Activated CD8-positive, alpha-beta T cell treated with anti-CD3 and anti-CD28 coated beads, Interleukin-2, amount 10 ng/mL, durations not matched to agents 7 days and 5 days (primary cell): ENCODE data around the gene LRWD1. TPM values are rescaled to one million over a fixed set of nuclear protein-coding genes. Genes with fewer than 3 reads are reported as not detected.

Source experiments
- ATAC-seq: fragments of 150-1000 bp; cut with Tn5 transposase; one replicate; pipeline ENCODE4 v1.10.0; 2021; ENCODE audit warnings: moderate library complexity
- CTCF ChIA-PET: fragments of 350-600 bp; sonication (Branson Sonifier 250); formaldehyde crosslinking; loops from one replicate; lab custom pipeline; 2021; ENCODE audit warnings: antibody characterized with exemption; lab: Charles Lee
- POLR2A ChIA-PET: fragments of 350-600 bp; sonication (Branson Sonifier 250); formaldehyde crosslinking; loops from one replicate; lab custom pipeline; 2021; ENCODE audit warnings: antibody characterized with exemption; lab: Charles Lee
- DNase-seq: peaks from one replicate; pipeline ENCODE4 v3.0.0-alpha.2; 2020
- H3K27ac Mint-ChIP-seq: one replicate; pipeline ENCODE4 v1.8.0; 2021; ENCODE audit warnings: mild to moderate bottlenecking, mixed read lengths
- H3K27me3 Mint-ChIP-seq: one replicate; pipeline ENCODE4 v1.8.0; 2021; ENCODE audit warnings: low read depth, mixed read lengths
- H3K36me3 Mint-ChIP-seq: one replicate; pipeline ENCODE4 v1.8.0; 2021; ENCODE audit warnings: low read depth, mixed read lengths
- H3K4me1 Mint-ChIP-seq: one replicate; pipeline ENCODE4 v1.8.0; 2021; ENCODE audit warnings: low read depth, mixed read lengths
- H3K4me3 Mint-ChIP-seq: one replicate; pipeline ENCODE4 v1.8.0; 2021; ENCODE audit warnings: mild to moderate bottlenecking, mixed read lengths
- H3K9me3 Mint-ChIP-seq: one replicate; pipeline ENCODE4 v1.8.0; 2022; ENCODE audit warnings: mixed read lengths; ENCODE audit not compliant: insufficient read depth
- total RNA-seq, 2 experiments: library from RNA; stranded (reverse); gene quantifications; one replicate each; pipeline ENCODE4 v1.2.3, GENCODE V29; 2021

LRWD1 gene
- 10 to 100 TPM; 16.7 to 21.7 TPM for total RNA-seq

- peak; percentile 94 for DNase-seq
- H3K4me3 Mint-ChIP-seq, result peak within 1 kb of the TSS; percentile 95
- peak within 1 kb of the TSS; percentile 87 for H3K27ac Mint-ChIP-seq
- peak; percentile 94 for ATAC-seq
- peaks cover 26% of the 10 kb centered on the region for H3K4me1 Mint-ChIP-seq
- no peaks in the 10 kb centered on the region for H3K27me3 Mint-ChIP-seq
- H3K36me3 Mint-ChIP-seq, result peaks cover 2% of the 10 kb centered on the region
- ChIA-PET POLR2A (interaction anchor here (0.5 to 1.8 kb wide), 5 partner anchors 13 to 60 kb away, joined by 3 to 4 read pairs (median 3); partner anchors contain the start of gene ORAI2), CTCF (interaction anchor here (0.9 to 1.3 kb wide), 4 partner anchors 14 to 60 kb away, joined by 3 to 10 read pairs (median 7); no protein-coding TSS in a partner anchor)
- no peaks in the 10 kb centered on the region for H3K9me3 Mint-ChIP-seq
Measured at GRCh38 chr7:102464577-102465280, at the start of gene LRWD1, which contains the start of gene ALKBH4. TSS of gene LRWD1 (plus strand) at chr7:102464984. CDS start at chr7:102465081, 97 bp downstream. TSS of gene ALKBH4 (minus strand) at chr7:102464863. CDS start at chr7:102464836, 27 bp downstream.

- ATAC-seq (peak; percentile 79), DNase-seq (peak; percentile 84)
- Mint-ChIP-seq H3K27me3 (no peaks in the 10 kb centered on the region), H3K4me1 (peaks cover 68% of the 10 kb centered on the region), H3K36me3 (peaks cover 66% of the 10 kb centered on the region), H3K9me3 (no peaks in the 10 kb centered on the region), H3K4me3 (peak overlapping the region; percentile 66), H3K27ac (peak overlapping the region; percentile 97)
- POLR2A ChIA-PET, result interaction anchor here (0.6 to 4.4 kb wide), 12 partner anchors 9 to 55 kb away, joined by 3 to 124 read pairs (median 4); partner anchors contain the start of genes ALKBH4, LRWD1 and PRKRIP1
- CTCF ChIA-PET, result interaction anchor here (0.9 to 7.6 kb wide), 8 partner anchors 10 to 52 kb away, joined by 3 to 49 read pairs (median 7); partner anchors contain the start of genes ORAI2 and PRKRIP1
Measured at GRCh38 chr7:102415685-102416225, 49.0 kb upstream of the LRWD1 start.

GRCh38 chr7:102416406-102416805 is 48.4 kb upstream of the LRWD1 start:
- ChIA-PET POLR2A (interaction anchor here (0.6 to 4.4 kb wide), 9 partner anchors 9 to 54 kb away, joined by 3 to 124 read pairs (median 4); partner anchors contain the start of genes ALKBH4 and LRWD1), CTCF (interaction anchor here (0.7 to 2.9 kb wide), 9 partner anchors 9 to 52 kb away, joined by 3 to 49 read pairs (median 4); partner anchors contain the start of genes ORAI2 and PRKRIP1)
- H3K4me3 Mint-ChIP-seq, result peak overlapping the region; percentile 66
- H3K4me1 Mint-ChIP-seq, result peaks cover 74% of the 10 kb centered on the region
- ATAC-seq, result no peak
- peak overlapping the region; percentile 97 for H3K27ac Mint-ChIP-seq
- no peaks in the 10 kb centered on the region for H3K9me3 Mint-ChIP-seq
- no peaks in the 10 kb centered on the region for H3K27me3 Mint-ChIP-seq
- peaks cover 67% of the 10 kb centered on the region for H3K36me3 Mint-ChIP-seq
- DNase-seq, result no peak

- Mint-ChIP-seq H3K9me3 (no peaks in the 10 kb centered on the region), H3K36me3 (peaks cover 66% of the 10 kb centered on the region), H3K27ac (peak overlapping the region; percentile 97), H3K4me3 (peak overlapping the region; percentile 9), H3K4me1 (peaks cover 78% of the 10 kb centered on the region), H3K27me3 (no peaks in the 10 kb centered on the region)
- no peak for DNase-seq
- POLR2A ChIA-PET, result interaction anchor here (1.2 to 4.4 kb wide), 4 partner anchors 9 to 20 kb away, joined by 3 to 124 read pairs (median 4); no protein-coding TSS in a partner anchor
- CTCF ChIA-PET, result interaction anchor here (0.7 to 1.6 kb wide), 3 partner anchors 8 to 17 kb away, joined by 3 to 5 read pairs (median 4); no protein-coding TSS in a partner anchor
- no peak for ATAC-seq
Measured at GRCh38 chr7:102417105-102417504, 47.7 kb upstream of the LRWD1 start.

- Mint-ChIP-seq H3K4me3 (no peak overlapping the region), H3K4me1 (peaks cover 73% of the 10 kb centered on the region), H3K36me3 (peaks cover 59% of the 10 kb centered on the region), H3K9me3 (no peaks in the 10 kb centered on the region), H3K27me3 (no peaks in the 10 kb centered on the region), H3K27ac (peak overlapping the region; percentile 72)
- ATAC-seq (no peak), DNase-seq (no peak)
- POLR2A ChIA-PET, result interaction anchor here (1.0 to 4.4 kb wide), 4 partner anchors 7 to 47 kb away, joined by 3 to 124 read pairs (median 4); no protein-coding TSS in a partner anchor
- CTCF ChIA-PET, result no interaction called here
Measured at GRCh38 chr7:102418592-102418991, 46.2 kb upstream of the LRWD1 start.

- H3K9me3 Mint-ChIP-seq, result no peaks in the 10 kb centered on the region
- H3K27me3 Mint-ChIP-seq, result no peaks in the 10 kb centered on the region
- ATAC-seq (no peak), DNase-seq (no peak)
- H3K4me3 Mint-ChIP-seq, result no peak overlapping the region
- ChIA-PET POLR2A (interaction anchor here (0.6 kb wide), 1 partner anchor 1531 kb away, joined by 3 read pairs; no protein-coding TSS in a partner anchor), CTCF (interaction anchor here (0.6 to 1.0 kb wide), 3 partner anchors 9 to 532 kb away, joined by 3 to 5 read pairs (median 3); no protein-coding TSS in a partner anchor)
- H3K4me1 Mint-ChIP-seq, result peaks cover 75% of the 10 kb centered on the region
- H3K36me3 Mint-ChIP-seq, result peaks cover 60% of the 10 kb centered on the region
- H3K27ac Mint-ChIP-seq, result no peak overlapping the region
Measured at GRCh38 chr7:102421706-102422240, 43.0 kb upstream of the LRWD1 start.

- Mint-ChIP-seq H3K9me3 (no peaks in the 10 kb centered on the region), H3K27ac (peak overlapping the region; percentile 99), H3K4me3 (no peak overlapping the region), H3K27me3 (no peaks in the 10 kb centered on the region), H3K4me1 (peaks cover 78% of the 10 kb centered on the region), H3K36me3 (peaks cover 63% of the 10 kb centered on the region)
- POLR2A ChIA-PET, result interaction anchor here (3.7 kb wide), 1 partner anchor 7 kb away, joined by 124 read pairs; no protein-coding TSS in a partner anchor
- DNase-seq, result no peak
- CTCF ChIA-PET, result interaction anchor here (4.1 to 4.6 kb wide), 2 partner anchors 9 to 11 kb away, joined by 31 to 49 read pairs; no protein-coding TSS in a partner anchor
- no peak for ATAC-seq
Measured at GRCh38 chr7:102424129-102424551, 40.6 kb upstream of the LRWD1 start.

GRCh38 chr7:102424787-102425218 is 40.0 kb upstream of the LRWD1 start:
- no peaks in the 10 kb centered on the region for H3K9me3 Mint-ChIP-seq
- H3K27ac Mint-ChIP-seq, result peak overlapping the region; percentile 99
- peaks cover 79% of the 10 kb centered on the region for H3K4me1 Mint-ChIP-seq
- CTCF ChIA-PET, result interaction anchor here (1.1 to 4.6 kb wide), 5 partner anchors 9 to 26 kb away, joined by 4 to 49 read pairs (median 19); no protein-coding TSS in a partner anchor
- ATAC-seq, result no peak
- POLR2A ChIA-PET, result interaction anchor here (1.1 to 3.7 kb wide), 6 partner anchors 8 to 32 kb away, joined by 4 to 124 read pairs (median 7); partner anchors contain the start of genes ORAI2 and PRKRIP1
- peaks cover 65% of the 10 kb centered on the region for H3K36me3 Mint-ChIP-seq
- peak overlapping the region; percentile 5 for H3K4me3 Mint-ChIP-seq
- no peaks in the 10 kb centered on the region for H3K27me3 Mint-ChIP-seq
- no peak for DNase-seq

- Mint-ChIP-seq H3K27ac (peak overlapping the region; percentile 99), H3K4me1 (peaks cover 79% of the 10 kb centered on the region), H3K27me3 (no peaks in the 10 kb centered on the region), H3K4me3 (peak overlapping the region; percentile 79), H3K9me3 (no peaks in the 10 kb centered on the region), H3K36me3 (peaks cover 56% of the 10 kb centered on the region)
- ATAC-seq, result peak; percentile 84
- DNase-seq, result peak; percentile 89
- ChIA-PET POLR2A (interaction anchor here (0.6 to 3.7 kb wide), 14 partner anchors 8 to 1729 kb away, joined by 3 to 124 read pairs (median 6); partner anchors contain the start of genes ORAI2 and PRKRIP1), CTCF (interaction anchor here (0.7 to 4.6 kb wide), 8 partner anchors 8 to 27 kb away, joined by 3 to 49 read pairs (median 7); no protein-coding TSS in a partner anchor)
Measured at GRCh38 chr7:102425639-102426267, 39.0 kb upstream of the LRWD1 start.
